D721Med (cell line): Measurements from ENCODE around the gene NDUFB6.
"Not testable (repeated sequence)": the region's sequence is repeated elsewhere in the genome, so short reads cannot be mapped to it uniquely, and the experiment has no call there.

Experiments used
- DNase-seq: peaks from one replicate; pipeline ENCODE4 v3.0.0; 2011; ENCODE audit warnings: low spot score; ENCODE audit not compliant: insufficient read length
- FAIRE-seq: peaks from 2 replicates; lab custom pipeline; 2011; peaks lifted over from hg19 to GRCh38; lab: Jason Lieb, UNC
- TF ChIP-seq, protein P1 (sequence below): IDR thresholded peaks from 2 replicates; pipeline ENCODE4 v1.5.1; 2012; ENCODE audit warnings: mild to moderate bottlenecking, control low read depth; ENCODE audit not compliant: insufficient read depth; ENCODE audit errors: missing control alignments

NDUFB6 gene

DNA sequence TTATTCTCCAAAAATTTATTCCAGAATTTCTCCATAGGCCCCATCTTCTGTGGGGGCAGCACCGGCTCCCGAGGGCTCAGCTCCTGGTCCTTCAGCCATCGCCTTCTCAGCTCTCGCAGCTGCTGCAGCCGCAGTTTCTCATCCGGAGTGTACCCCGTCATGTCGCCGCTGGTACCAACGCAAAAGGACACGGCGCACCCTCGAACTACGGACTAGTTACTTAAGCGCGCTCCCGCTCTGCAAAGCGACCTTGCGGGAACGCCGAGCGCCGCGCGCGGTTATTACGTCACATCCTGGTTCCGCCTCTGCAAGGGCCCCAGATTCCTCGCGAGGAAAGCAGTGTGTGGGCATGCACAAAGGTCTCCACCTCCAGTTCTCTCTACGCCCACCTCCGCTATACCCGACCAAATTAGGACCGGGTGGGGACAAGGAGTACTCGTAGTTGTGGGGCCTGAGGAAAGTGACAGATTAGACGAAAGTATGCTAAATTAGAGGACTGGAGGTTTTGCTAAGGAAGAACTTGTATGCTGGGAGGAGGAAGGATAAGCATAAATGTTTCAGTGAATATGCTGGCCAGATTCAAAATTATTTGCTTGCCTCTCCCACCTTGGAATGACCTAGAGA, at the start of gene NDUFB6:
NDUFB6 (minus strand) TSS at position 260 of the 624 bp plus-strand sequence; CDS start at position 161, 99 bp downstream.
- TF ChIP-seq, protein P1, sequence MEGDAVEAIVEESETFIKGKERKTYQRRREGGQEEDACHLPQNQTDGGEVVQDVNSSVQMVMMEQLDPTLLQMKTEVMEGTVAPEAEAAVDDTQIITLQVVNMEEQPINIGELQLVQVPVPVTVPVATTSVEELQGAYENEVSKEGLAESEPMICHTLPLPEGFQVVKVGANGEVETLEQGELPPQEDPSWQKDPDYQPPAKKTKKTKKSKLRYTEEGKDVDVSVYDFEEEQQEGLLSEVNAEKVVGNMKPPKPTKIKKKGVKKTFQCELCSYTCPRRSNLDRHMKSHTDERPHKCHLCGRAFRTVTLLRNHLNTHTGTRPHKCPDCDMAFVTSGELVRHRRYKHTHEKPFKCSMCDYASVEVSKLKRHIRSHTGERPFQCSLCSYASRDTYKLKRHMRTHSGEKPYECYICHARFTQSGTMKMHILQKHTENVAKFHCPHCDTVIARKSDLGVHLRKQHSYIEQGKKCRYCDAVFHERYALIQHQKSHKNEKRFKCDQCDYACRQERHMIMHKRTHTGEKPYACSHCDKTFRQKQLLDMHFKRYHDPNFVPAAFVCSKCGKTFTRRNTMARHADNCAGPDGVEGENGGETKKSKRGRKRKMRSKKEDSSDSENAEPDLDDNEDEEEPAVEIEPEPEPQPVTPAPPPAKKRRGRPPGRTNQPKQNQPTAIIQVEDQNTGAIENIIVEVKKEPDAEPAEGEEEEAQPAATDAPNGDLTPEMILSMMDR: no peak
- DNase-seq (peak; percentile 61), FAIRE-seq (peak; percentile 56)

DNA sequence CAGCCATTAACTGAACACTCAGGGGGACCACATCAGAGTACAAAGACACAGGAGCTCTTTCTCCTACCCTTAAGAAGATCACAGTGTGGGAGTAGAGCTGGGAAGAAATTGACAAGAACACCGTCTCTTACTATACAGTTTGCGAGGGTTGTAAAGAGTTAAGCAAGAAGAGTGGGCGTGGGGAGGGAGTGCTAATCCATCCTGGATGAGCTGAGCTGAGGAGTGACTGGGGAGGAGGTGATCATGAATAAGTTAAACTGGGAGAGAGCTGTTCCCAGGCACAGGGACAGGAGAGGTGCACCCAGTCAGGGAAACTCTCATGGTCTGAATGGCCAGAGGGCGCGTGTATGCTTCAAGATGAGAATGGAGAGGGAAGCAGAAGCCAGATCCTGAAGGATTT, 45.3 kb upstream of the NDUFB6 start:
- no peak for DNase-seq
- no peak for FAIRE-seq
- TF ChIP-seq, protein P1: no peak

DNA sequence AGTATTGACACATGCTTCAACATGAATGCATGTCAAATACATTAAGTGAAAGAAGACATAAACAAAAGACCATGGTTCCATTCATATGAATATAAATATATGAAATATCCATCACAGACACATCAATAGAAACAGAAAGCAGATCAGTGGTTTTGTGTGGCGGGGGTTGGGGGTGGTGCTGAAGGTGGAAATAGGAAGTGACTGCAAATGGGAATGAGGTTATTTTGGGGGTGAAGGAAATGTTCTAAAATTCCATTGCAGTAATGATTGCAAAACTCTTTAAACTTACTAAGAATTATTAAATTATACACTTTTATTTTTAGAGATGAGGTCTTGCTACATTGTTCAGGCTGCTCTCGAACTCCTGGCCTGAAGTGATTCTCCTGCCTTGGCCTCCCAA, 33.9 kb upstream of the NDUFB6 start:
- DNase-seq: no peak
- no peak for FAIRE-seq
- TF ChIP-seq, protein P1: no peak

DNA sequence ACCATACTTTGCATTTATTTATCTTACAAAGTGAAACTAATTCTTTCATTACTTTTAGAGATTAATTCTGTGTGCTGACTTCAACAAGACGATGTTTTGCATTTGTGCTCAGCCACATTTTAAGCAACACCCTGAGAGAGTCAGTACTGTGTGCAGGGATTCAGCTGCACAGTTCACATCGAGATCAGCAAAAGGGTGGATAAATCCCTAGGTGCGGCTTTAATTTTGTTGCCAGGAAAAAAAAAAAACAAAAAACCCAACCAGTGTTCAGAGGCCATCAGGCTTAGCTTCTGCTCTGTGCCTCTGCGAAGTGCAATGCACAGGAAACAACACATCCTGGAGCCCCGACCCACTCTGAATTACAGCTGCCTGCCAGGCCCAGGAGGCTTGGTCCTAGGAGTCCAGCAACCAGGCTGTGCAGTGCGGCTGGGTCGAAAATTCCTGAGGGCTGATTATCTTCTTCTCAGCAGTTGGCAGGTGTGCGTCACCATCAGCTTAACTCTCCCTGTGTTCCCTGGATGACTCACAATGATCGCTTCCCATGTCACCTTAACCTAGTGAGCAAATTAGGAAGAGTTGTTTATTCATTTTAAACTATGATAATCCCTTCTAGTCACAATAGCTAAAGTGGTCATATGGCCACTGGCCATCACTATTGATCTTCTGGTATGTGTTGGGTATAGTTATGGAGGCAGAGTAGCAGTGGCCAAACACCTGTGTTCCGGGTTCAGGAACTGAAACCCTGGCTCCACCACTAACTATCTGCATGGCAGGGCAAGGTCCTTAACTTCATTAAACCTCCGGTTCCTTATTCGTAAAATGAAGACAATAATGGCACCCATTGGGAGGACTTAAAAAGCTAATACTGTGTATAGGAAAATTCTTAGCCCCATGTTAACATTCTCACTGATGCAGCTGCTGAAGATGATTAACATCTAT, 31.2 kb upstream of the NDUFB6 start:
- FAIRE-seq (no peak), DNase-seq (no peak)
- TF ChIP-seq, protein P1: no peak

DNA sequence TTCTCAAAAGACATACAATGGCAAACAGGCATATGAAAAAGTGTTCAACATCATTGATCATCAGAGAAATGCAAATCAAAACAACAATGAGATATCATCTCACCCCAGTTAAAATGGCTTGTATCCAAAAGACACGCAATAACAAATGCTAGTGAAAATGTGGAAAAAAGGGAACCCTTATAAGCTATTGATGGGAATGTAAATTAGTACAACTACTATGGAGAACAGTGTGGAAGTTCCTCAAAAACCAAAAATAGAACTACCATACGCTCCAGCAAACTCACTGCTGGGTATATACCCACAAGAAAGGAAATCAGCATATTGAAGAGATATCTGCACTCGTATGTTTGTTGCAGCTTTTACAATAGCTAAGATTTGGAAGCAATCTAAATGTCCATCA, 26.1 kb upstream of the NDUFB6 start:
- not testable (repeated sequence) for FAIRE-seq, DNase-seq

DNA sequence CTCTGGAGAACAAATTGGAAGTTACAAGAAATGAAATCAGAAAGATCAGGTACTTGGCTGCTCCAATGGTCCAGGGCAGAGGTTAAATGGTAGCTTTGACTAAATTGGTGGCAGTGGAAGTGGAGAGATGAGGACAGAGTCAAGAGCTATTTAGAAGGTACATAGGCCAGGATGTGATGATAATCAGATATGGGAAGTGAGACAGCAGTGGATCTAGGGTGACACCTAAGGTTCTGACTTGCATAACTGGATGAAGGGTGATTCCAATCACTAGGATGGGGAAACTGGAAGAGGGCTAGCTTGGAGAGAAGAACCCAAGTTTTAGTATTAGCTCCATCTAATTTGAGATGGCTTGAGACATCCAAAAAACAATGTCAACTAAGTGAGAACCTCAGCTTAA, 24.0 kb upstream of the NDUFB6 start:
- FAIRE-seq (no peak), DNase-seq (no peak)
- TF ChIP-seq, protein P1: no peak

DNA sequence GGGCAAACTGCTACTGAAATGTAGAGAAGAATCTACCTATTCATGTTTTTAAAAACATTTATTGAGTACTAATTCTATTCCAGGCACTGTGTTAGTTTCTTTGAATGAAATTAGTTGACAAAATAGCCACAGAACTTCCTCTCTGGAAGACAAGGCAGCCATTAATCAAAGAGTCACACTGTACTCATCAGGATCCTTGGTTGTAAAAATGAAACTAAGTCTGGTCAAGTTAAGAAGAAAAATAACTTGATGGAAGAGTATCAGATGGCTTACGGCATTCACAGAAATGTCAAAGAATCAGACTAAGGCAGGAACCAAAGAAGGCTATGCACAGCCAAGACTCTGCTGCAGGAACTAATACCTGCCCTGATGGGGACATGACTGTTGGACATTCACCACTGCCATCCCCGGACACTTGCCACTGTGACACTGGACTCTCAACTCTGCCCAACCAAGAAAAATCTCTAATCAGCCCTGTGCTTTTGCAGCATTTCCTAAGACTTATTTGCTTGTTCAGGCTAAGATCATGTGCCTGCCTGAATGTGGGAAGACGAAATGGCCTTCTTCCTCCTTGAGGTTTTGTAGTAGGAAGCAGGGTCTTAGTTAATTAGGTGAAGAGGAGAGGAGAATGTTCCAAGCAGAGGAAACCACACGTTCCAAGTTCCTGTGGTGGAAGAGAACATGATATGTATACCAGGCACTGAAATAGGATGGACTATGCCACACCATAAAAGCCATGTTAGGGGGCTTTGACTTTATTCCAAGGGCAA, 23.3 kb upstream of the NDUFB6 start:
- no peak for FAIRE-seq
- TF ChIP-seq, protein P1: no peak
- DNase-seq: no peak
